ENCODE measurements around the gene PTAR1. TPM values are rescaled to one million over a fixed set of nuclear protein-coding genes. Genes with fewer than 3 reads are reported as not detected.
A peak's percentile ranks its signal among the peaks of the same experiment; 100 is the strongest.

Gene PTAR1
- polyA plus RNA-seq, 4 donors = 3.6 to 28.8 (median 5.8) TPM

GRCh38 chr9:69762527-69762926 lies 2.7 kb upstream of the PTAR1 start:
- H3K4me1 ChIP-seq (ENCODE audit: control insufficient read depth in 3 of 3, insufficient read depth in 2 of 3, low read depth in 1 of 3, low read length in 2 of 3) = peaks cover 0 to 4% (median 3%) of the 10 kb centered on the region in 3 donors
- H3K27me3 ChIP-seq (ENCODE audit: control insufficient read depth in 3 of 3, insufficient read depth in 3 of 3, low read length in 3 of 3) = no peaks in the 10 kb centered on the region
- no peak for FAIRE-seq
- no peak for DNase-seq
- no peaks in the 10 kb centered on the region for H3K36me3 ChIP-seq (ENCODE audit: control insufficient read depth in 3 of 3, insufficient read depth in 2 of 3, low read depth in 1 of 3, low read length in 3 of 3)
- no peak overlapping the region for H3K27ac ChIP-seq (ENCODE audit: low read depth in 1 of 3, low read length in 2 of 3)
- no peaks in the 10 kb centered on the region for H3K9me3 ChIP-seq (ENCODE audit: control insufficient read depth in 2 of 2, insufficient read depth in 1 of 2, low read depth in 1 of 2, low read length in 1 of 2)
- H3K4me3 ChIP-seq (ENCODE audit: low read depth in 1 of 3, low read length in 3 of 3) = no peak overlapping the region
- WGBS, 3 donors = 90 to 98% (median 90%) methylated on average over 1 of the region's 1 CpG

GRCh38 chr9:69760278-69760610 lies 433 bp upstream of the PTAR1 start:
- Histone ChIP-seq H3K27me3 (ENCODE audit: control insufficient read depth in 3 of 3, insufficient read depth in 3 of 3, low read length in 3 of 3) (no peaks in the 10 kb centered on the region), H3K4me1 (ENCODE audit: control insufficient read depth in 3 of 3, insufficient read depth in 2 of 3, low read depth in 1 of 3, low read length in 2 of 3) (peaks cover 3 to 7% (median 6%) of the 10 kb centered on the region in 3 donors), H3K4me3 (ENCODE audit: low read depth in 1 of 3, low read length in 3 of 3) (peak overlapping the region in 2 of 3 donors; percentile 63 to 92), H3K36me3 (ENCODE audit: control insufficient read depth in 3 of 3, insufficient read depth in 2 of 3, low read depth in 1 of 3, low read length in 3 of 3) (no peaks in the 10 kb centered on the region), H3K9me3 (ENCODE audit: control insufficient read depth in 2 of 2, insufficient read depth in 1 of 2, low read depth in 1 of 2, low read length in 1 of 2) (no peaks in the 10 kb centered on the region), H3K27ac (ENCODE audit: low read depth in 1 of 3, low read length in 2 of 3) (peak overlapping the region; percentile 22 to 84 (median 82))
- 24 to 46% (median 45%) methylated on average over 7 of the region's 7 CpGs for WGBS, 3 donors
- DNase-seq (no peak), FAIRE-seq (no peak)

- Histone ChIP-seq H3K4me3 (ENCODE audit: low read depth in 1 of 3, low read length in 3 of 3) (peak overlapping the region; percentile 72 to 92 (median 85)), H3K27ac (ENCODE audit: low read depth in 1 of 3, low read length in 2 of 3) (peak overlapping the region; percentile 90 to 99 (median 94)), H3K9me3 (ENCODE audit: control insufficient read depth in 2 of 2, insufficient read depth in 1 of 2, low read depth in 1 of 2, low read length in 1 of 2) (no peaks in the 10 kb centered on the region), H3K27me3 (ENCODE audit: control insufficient read depth in 3 of 3, insufficient read depth in 3 of 3, low read length in 3 of 3) (no peaks in the 10 kb centered on the region), H3K36me3 (ENCODE audit: control insufficient read depth in 3 of 3, insufficient read depth in 2 of 3, low read depth in 1 of 3, low read length in 3 of 3) (no peaks in the 10 kb centered on the region), H3K4me1 (ENCODE audit: control insufficient read depth in 3 of 3, insufficient read depth in 2 of 3, low read depth in 1 of 3, low read length in 2 of 3) (peaks cover 3 to 7% (median 6%) of the 10 kb centered on the region in 3 donors)
- DNase-seq (peak in 1 of 2 donors; percentile 25), FAIRE-seq (no peak)
- 0 to 2% (median 1%) methylated on average over 5 of the region's 5 CpGs for WGBS, 3 donors
Observed at GRCh38 chr9:69759021-69759420, 790 bp downstream of the PTAR1 start.

GRCh38 chr9:69757996-69758675 lies 1.7 kb downstream of the PTAR1 start:
- Histone ChIP-seq H3K4me3 (ENCODE audit: low read depth in 1 of 3, low read length in 3 of 3) (peak overlapping the region in 1 of 3 donors; percentile 33), H3K9me3 (ENCODE audit: control insufficient read depth in 2 of 2, insufficient read depth in 1 of 2, low read depth in 1 of 2, low read length in 1 of 2) (no peaks in the 10 kb centered on the region), H3K27me3 (ENCODE audit: control insufficient read depth in 3 of 3, insufficient read depth in 3 of 3, low read length in 3 of 3) (no peaks in the 10 kb centered on the region), H3K4me1 (ENCODE audit: control insufficient read depth in 3 of 3, insufficient read depth in 2 of 3, low read depth in 1 of 3, low read length in 2 of 3) (peaks cover 3 to 7% (median 6%) of the 10 kb centered on the region in 3 donors), H3K27ac (ENCODE audit: low read depth in 1 of 3, low read length in 2 of 3) (no peak overlapping the region), H3K36me3 (ENCODE audit: control insufficient read depth in 3 of 3, insufficient read depth in 2 of 3, low read depth in 1 of 3, low read length in 3 of 3) (no peaks in the 10 kb centered on the region)
- DNase-seq (peak in 1 of 2 donors; percentile 7), FAIRE-seq (no peak)
- WGBS, 3 donors = 53 to 54% (median 53%) methylated on average over 6 of the region's 6 CpGs

GRCh38 chr9:69755205-69755604 lies 4.6 kb downstream of the PTAR1 start:
- no peak for DNase-seq
- Histone ChIP-seq H3K4me1 (ENCODE audit: control insufficient read depth in 3 of 3, insufficient read depth in 2 of 3, low read depth in 1 of 3, low read length in 2 of 3) (peaks cover 3 to 7% (median 6%) of the 10 kb centered on the region in 3 donors), H3K9me3 (ENCODE audit: control insufficient read depth in 2 of 2, insufficient read depth in 1 of 2, low read depth in 1 of 2, low read length in 1 of 2) (no peaks in the 10 kb centered on the region), H3K27ac (ENCODE audit: low read depth in 1 of 3, low read length in 2 of 3) (no peak overlapping the region), H3K36me3 (ENCODE audit: control insufficient read depth in 3 of 3, insufficient read depth in 2 of 3, low read depth in 1 of 3, low read length in 3 of 3) (peaks cover 0 to 3% (median 0%) of the 10 kb centered on the region in 3 donors), H3K4me3 (ENCODE audit: low read depth in 1 of 3, low read length in 3 of 3) (no peak overlapping the region), H3K27me3 (ENCODE audit: control insufficient read depth in 3 of 3, insufficient read depth in 3 of 3, low read length in 3 of 3) (no peaks in the 10 kb centered on the region)
- FAIRE-seq = no peak
- WGBS, 3 donors = 86 to 91% (median 88%) methylated on average over 2 of the region's 2 CpGs

GRCh38 chr9:69753830-69754229 lies 6.0 kb downstream of the PTAR1 start:
- 91 to 97% (median 96%) methylated on average over 3 of the region's 3 CpGs for WGBS, 3 donors
- no peak overlapping the region for H3K27ac ChIP-seq (ENCODE audit: low read depth in 1 of 3, low read length in 2 of 3)
- H3K4me1 ChIP-seq (ENCODE audit: control insufficient read depth in 3 of 3, insufficient read depth in 2 of 3, low read depth in 1 of 3, low read length in 2 of 3) = peaks cover 3 to 7% (median 6%) of the 10 kb centered on the region in 3 donors
- DNase-seq (no peak), FAIRE-seq (no peak)
- no peak overlapping the region for H3K4me3 ChIP-seq (ENCODE audit: low read depth in 1 of 3, low read length in 3 of 3)
- H3K9me3 ChIP-seq (ENCODE audit: control insufficient read depth in 2 of 2, insufficient read depth in 1 of 2, low read depth in 1 of 2, low read length in 1 of 2) = no peaks in the 10 kb centered on the region
- peaks cover 0 to 3% (median 1%) of the 10 kb centered on the region in 3 donors for H3K36me3 ChIP-seq (ENCODE audit: control insufficient read depth in 3 of 3, insufficient read depth in 2 of 3, low read depth in 1 of 3, low read length in 3 of 3)
- no peaks in the 10 kb centered on the region for H3K27me3 ChIP-seq (ENCODE audit: control insufficient read depth in 3 of 3, insufficient read depth in 3 of 3, low read length in 3 of 3)

- no peaks in the 10 kb centered on the region for H3K4me1 ChIP-seq (ENCODE audit: control insufficient read depth in 3 of 3, insufficient read depth in 2 of 3, low read depth in 1 of 3, low read length in 2 of 3)
- DNase-seq (no peak), FAIRE-seq (no peak)
- no peaks in the 10 kb centered on the region for H3K27me3 ChIP-seq (ENCODE audit: control insufficient read depth in 3 of 3, insufficient read depth in 3 of 3, low read length in 3 of 3)
- H3K9me3 ChIP-seq (ENCODE audit: control insufficient read depth in 2 of 2, insufficient read depth in 1 of 2, low read depth in 1 of 2, low read length in 1 of 2) = no peaks in the 10 kb centered on the region
- H3K27ac ChIP-seq (ENCODE audit: low read depth in 1 of 3, low read length in 2 of 3) = no peak overlapping the region
- no peak overlapping the region for H3K4me3 ChIP-seq (ENCODE audit: low read depth in 1 of 3, low read length in 3 of 3)
- peaks cover 0 to 3% (median 1%) of the 10 kb centered on the region in 3 donors for H3K36me3 ChIP-seq (ENCODE audit: control insufficient read depth in 3 of 3, insufficient read depth in 2 of 3, low read depth in 1 of 3, low read length in 3 of 3)
- WGBS, 3 donors = 76 to 88% (median 85%) methylated on average over 2 of the region's 2 CpGs
Observed at GRCh38 chr9:69750085-69750484, 9.7 kb downstream of the PTAR1 start.

- FAIRE-seq (no peak), DNase-seq (no peak)
- Histone ChIP-seq H3K36me3 (ENCODE audit: control insufficient read depth in 3 of 3, insufficient read depth in 2 of 3, low read depth in 1 of 3, low read length in 3 of 3) (peaks cover 2 to 5% (median 3%) of the 10 kb centered on the region in 3 donors), H3K4me1 (ENCODE audit: control insufficient read depth in 3 of 3, insufficient read depth in 2 of 3, low read depth in 1 of 3, low read length in 2 of 3) (no peaks in the 10 kb centered on the region), H3K9me3 (ENCODE audit: control insufficient read depth in 2 of 2, insufficient read depth in 1 of 2, low read depth in 1 of 2, low read length in 1 of 2) (no peaks in the 10 kb centered on the region), H3K4me3 (ENCODE audit: low read depth in 1 of 3, low read length in 3 of 3) (no peak overlapping the region), H3K27me3 (ENCODE audit: control insufficient read depth in 3 of 3, insufficient read depth in 3 of 3, low read length in 3 of 3) (no peaks in the 10 kb centered on the region), H3K27ac (ENCODE audit: low read depth in 1 of 3, low read length in 2 of 3) (no peak overlapping the region)
- WGBS, 3 donors = 77 to 82% (median 82%) methylated on average over 2 of the region's 2 CpGs
Observed at GRCh38 chr9:69748304-69748703, 11.5 kb downstream of the PTAR1 start.
